Stomach smooth muscle (tissue), 2 donors: ENCODE measurements around the gene S100A8.

Experiments used
- H3K27ac ChIP-seq: one replicate; pipeline ENCODE4 v1.7.0; 2013; ENCODE audit warnings: mild to moderate bottlenecking, low read length, inconsistent platforms
- H3K27me3 ChIP-seq, 2 donors: one replicate each; pipeline ENCODE4 v1.7.0; 2013; ENCODE audit warnings: low read length in 2 of 2; ENCODE audit not compliant: insufficient read depth in 2 of 2, control insufficient read depth in 1 of 2
- H3K36me3 ChIP-seq, 2 donors: one replicate each; pipeline ENCODE4 v1.7.0; 2013; ENCODE audit warnings: low read length in 2 of 2; ENCODE audit not compliant: control insufficient read depth in 2 of 2, insufficient read depth in 2 of 2
- H3K4me1 ChIP-seq: one replicate; pipeline ENCODE4 v1.7.0; 2013; ENCODE audit warnings: low read length; ENCODE audit not compliant: control insufficient read depth, insufficient read depth
- H3K4me3 ChIP-seq, 2 donors: one replicate each; pipeline ENCODE4 v1.7.0; 2013; ENCODE audit warnings: low read length in 2 of 2
- H3K9ac ChIP-seq, 2 donors: one replicate each; pipeline ENCODE4 v1.7.0; 2013; ENCODE audit warnings: low read length in 2 of 2, mild to moderate bottlenecking in 1 of 2
- H3K9me3 ChIP-seq, 2 donors: one replicate each; pipeline ENCODE4 v1.7.0; 2013; ENCODE audit warnings: low read length in 2 of 2; ENCODE audit not compliant: control insufficient read depth in 2 of 2
- donor health status: healthy.
- donor health status: Pancreatic carcinoma.

S100A8 gene

GRCh38 chr1:153390938-153391710, at the start of gene S100A8:
S100A8 (minus strand) TSS chr1:153391073; CDS start chr1:153390535, 538 bp downstream.
- Histone ChIP-seq H3K4me3 (no peak within 1 kb of the TSS), H3K9me3 (no peaks in the 10 kb centered on the region), H3K27ac (no peak within 1 kb of the TSS), H3K4me1 (no peaks in the 10 kb centered on the region), H3K9ac (no peak within 1 kb of the TSS), H3K27me3 (peaks cover 2 to 9% of the 10 kb centered on the region in 2 donors), H3K36me3 (no peaks in the 10 kb centered on the region)

- Histone ChIP-seq H3K27ac (no peak overlapping the region), H3K9ac (no peak overlapping the region), H3K27me3 (peaks cover 0 to 5% of the 10 kb centered on the region in 2 donors), H3K4me3 (no peak overlapping the region), H3K9me3 (no peaks in the 10 kb centered on the region), H3K36me3 (no peaks in the 10 kb centered on the region), H3K4me1 (no peaks in the 10 kb centered on the region)
Observed at GRCh38 chr1:153439273-153439672, 48.4 kb upstream of the S100A8 start.

GRCh38 chr1:153438599-153438998, 47.7 kb upstream of the S100A8 start:
- H3K27me3 ChIP-seq, result peaks cover 0 to 3% of the 10 kb centered on the region in 2 donors
- no peak overlapping the region for H3K27ac ChIP-seq
- no peak overlapping the region for H3K4me3 ChIP-seq
- H3K4me1 ChIP-seq, result no peaks in the 10 kb centered on the region
- no peak overlapping the region for H3K9ac ChIP-seq
- no peaks in the 10 kb centered on the region for H3K36me3 ChIP-seq
- H3K9me3 ChIP-seq, result no peaks in the 10 kb centered on the region

GRCh38 chr1:153437236-153437635, 46.4 kb upstream of the S100A8 start:
- Histone ChIP-seq H3K9me3 (no peaks in the 10 kb centered on the region), H3K36me3 (no peaks in the 10 kb centered on the region), H3K27me3 (peaks cover 0 to 4% of the 10 kb centered on the region in 2 donors), H3K4me3 (no peak overlapping the region), H3K4me1 (no peaks in the 10 kb centered on the region), H3K27ac (no peak overlapping the region), H3K9ac (no peak overlapping the region)

GRCh38 chr1:153434746-153435455, 44.0 kb upstream of the S100A8 start:
- Histone ChIP-seq H3K4me1 (no peaks in the 10 kb centered on the region), H3K4me3 (no peak overlapping the region), H3K27ac (no peak overlapping the region), H3K36me3 (no peaks in the 10 kb centered on the region), H3K27me3 (peaks cover 0 to 7% of the 10 kb centered on the region in 2 donors), H3K9me3 (no peaks in the 10 kb centered on the region), H3K9ac (no peak overlapping the region)

- no peak overlapping the region for H3K9ac ChIP-seq
- H3K4me1 ChIP-seq, result no peaks in the 10 kb centered on the region
- no peak overlapping the region for H3K4me3 ChIP-seq
Observed at GRCh38 chr1:153432874-153433681, 42.2 kb upstream of the S100A8 start.

GRCh38 chr1:153431928-153432327, 41.1 kb upstream of the S100A8 start:
- Histone ChIP-seq H3K4me1 (no peaks in the 10 kb centered on the region), H3K27ac (no peak overlapping the region), H3K9ac (no peak overlapping the region), H3K9me3 (no peaks in the 10 kb centered on the region), H3K27me3 (peaks cover 0 to 12% of the 10 kb centered on the region in 2 donors), H3K4me3 (no peak overlapping the region), H3K36me3 (no peaks in the 10 kb centered on the region)

More at GRCh38 chr1:153432874-153433681, 42.2 kb upstream of the S100A8 start:
- Histone ChIP-seq H3K27ac (no peak overlapping the region), H3K9me3 (no peaks in the 10 kb centered on the region), H3K27me3 (peaks cover 0 to 12% of the 10 kb centered on the region in 2 donors), H3K36me3 (no peaks in the 10 kb centered on the region)

GRCh38 chr1:153431427-153431826, 40.6 kb upstream of the S100A8 start:
- H3K9ac ChIP-seq, result no peak overlapping the region
- H3K4me3 ChIP-seq, result no peak overlapping the region
- no peak overlapping the region for H3K27ac ChIP-seq
- no peaks in the 10 kb centered on the region for H3K4me1 ChIP-seq
- no peaks in the 10 kb centered on the region for H3K36me3 ChIP-seq
- no peaks in the 10 kb centered on the region for H3K9me3 ChIP-seq
- peaks cover 0 to 12% of the 10 kb centered on the region in 2 donors for H3K27me3 ChIP-seq

- Histone ChIP-seq H3K9ac (no peak overlapping the region), H3K27me3 (peaks cover 0 to 11% of the 10 kb centered on the region in 2 donors), H3K27ac (no peak overlapping the region), H3K4me3 (no peak overlapping the region), H3K4me1 (no peaks in the 10 kb centered on the region), H3K36me3 (no peaks in the 10 kb centered on the region), H3K9me3 (no peaks in the 10 kb centered on the region)
Observed at GRCh38 chr1:153431002-153431401, 40.1 kb upstream of the S100A8 start.

- Histone ChIP-seq H3K9ac (no peak overlapping the region), H3K27ac (no peak overlapping the region), H3K27me3 (peaks cover 0 to 10% of the 10 kb centered on the region in 2 donors), H3K36me3 (no peaks in the 10 kb centered on the region), H3K4me3 (no peak overlapping the region), H3K9me3 (no peaks in the 10 kb centered on the region), H3K4me1 (no peaks in the 10 kb centered on the region)
Observed at GRCh38 chr1:153430561-153430960, 39.7 kb upstream of the S100A8 start.
